B cell (primary cell): ENCODE results near the gene RCVRN. TPM values are rescaled to one million over a fixed set of nuclear protein-coding genes. Genes with fewer than 3 reads are reported as not detected.

Experiments used
- ATAC-seq: fragments of 200-7000 bp; cut with Tn5 transposase; one replicate; pipeline ENCODE4 v1.10.0; 2021; ENCODE audit warnings: low read depth, mild to moderate bottlenecking, moderate number of reproducible peaks, moderate library complexity
- CTCF ChIA-PET: fragments of 350-600 bp; sonication (Branson Sonifier 250); formaldehyde crosslinking; loops from one replicate; lab custom pipeline; 2021; ENCODE audit warnings: antibody characterized with exemption, inconsistent platforms; lab: Charles Lee
- POLR2A ChIA-PET: fragments of 350-600 bp; sonication (Branson Sonifier 250); formaldehyde crosslinking; loops from one replicate; lab custom pipeline; 2021; ENCODE audit warnings: antibody characterized with exemption; lab: Charles Lee
- DNase-seq: peaks from one replicate; pipeline ENCODE4 v3.0.0; 2013
- H2AFZ ChIP-seq: 2 replicates; pipeline ENCODE4 v1.6.1; 2012; ENCODE audit warnings: mild to moderate bottlenecking, low read depth, low read length; ENCODE audit not compliant: insufficient read depth, poor library complexity, severe bottlenecking
- H3K27ac ChIP-seq, 2 donors: 1 replicate in 1 of 2; 2 replicates in 1 of 2; pipeline ENCODE4 v1.5.1; 2012 to 2013; ENCODE audit warnings: low read length in 2 of 2, mild to moderate bottlenecking in 2 of 2, moderate library complexity in 1 of 2
- H3K27me3 ChIP-seq, 4 experiments: fragments of 200-600 bp in 1 of 4; sonication (generic) in 1 of 4; replicated peaks in 1 of 4; 1 replicate in 2 of 4; 2 replicates in 2 of 4; pipeline versions ENCODE4 v1.6.1 to v1.7.0; 2013 to 2016; ENCODE audit warnings: low read length in 3 of 4, mild to moderate bottlenecking in 2 of 4, mixed read lengths in 1 of 4, moderate library complexity in 1 of 4; ENCODE audit not compliant: insufficient read depth in 4 of 4, control insufficient read depth in 3 of 4; ENCODE audit errors: control extremely low read depth in 1 of 4
- H3K36me3 ChIP-seq, 2 experiments: replicated peaks in 1 of 2; 1 replicate in 1 of 2; 2 replicates in 1 of 2; pipeline versions ENCODE4 v1.6.1 to v1.7.1; 2013; ENCODE audit warnings: low read length in 1 of 2; ENCODE audit not compliant: insufficient read depth in 2 of 2, control insufficient read depth in 1 of 2; ENCODE audit errors: control extremely low read depth in 1 of 2, extremely low read depth in 1 of 2
- H3K4me1 ChIP-seq, 2 donors: fragments of 200-600 bp in 1 of 2; sonication (generic) in 1 of 2; 1 replicate in 1 of 2; 2 replicates in 1 of 2; pipeline versions ENCODE4 v1.5.1 to v1.6.1; 2013 to 2017; ENCODE audit warnings: low read length in 2 of 2; ENCODE audit not compliant: control insufficient read depth in 2 of 2, insufficient read depth in 2 of 2
- H3K4me2 ChIP-seq: replicated peaks from 2 replicates; pipeline ENCODE3; 2012; ENCODE audit warnings: mild to moderate bottlenecking, low read depth, low read length; ENCODE audit not compliant: poor library complexity, severe bottlenecking
- H3K4me3 ChIP-seq, 5 experiments: fragments of 200-600 bp in 1 of 5; sonication (generic) in 1 of 5; 1 replicate in 3 of 5; 2 replicates in 2 of 5; pipeline versions ENCODE4 v1.5.1 to v1.7.0; 2011 to 2016; ENCODE audit warnings: low read length in 4 of 5, mild to moderate bottlenecking in 4 of 5, low read depth in 2 of 5, control low read depth in 1 of 5, moderate library complexity in 1 of 5; ENCODE audit not compliant: insufficient read depth in 1 of 5; ENCODE audit errors: control extremely low read depth in 1 of 5, extremely low read depth in 1 of 5
- H3K79me2 ChIP-seq: fragments of 200-600 bp; sonication (generic); one replicate; pipeline ENCODE4 v1.6.0; 2016; ENCODE audit warnings: low read length; ENCODE audit not compliant: control insufficient read depth, insufficient read depth
- H3K9ac ChIP-seq: fragments of 200-600 bp; sonication (generic); 2 replicates; pipeline ENCODE4 v1.6.1; 2017; ENCODE audit warnings: mild to moderate bottlenecking, low read length, moderate library complexity
- H3K9me3 ChIP-seq, 3 donors: one replicate each; pipeline versions ENCODE4 v1.6.1 to v1.7.1; 2013; ENCODE audit warnings: low read length in 2 of 3; ENCODE audit not compliant: control insufficient read depth in 2 of 3, insufficient read depth in 1 of 3; ENCODE audit errors: control extremely low read depth in 1 of 3
- H4K20me1 ChIP-seq: 2 replicates; pipeline ENCODE4 v1.6.0; 2012; ENCODE audit warnings: mild to moderate bottlenecking, low read length; ENCODE audit not compliant: insufficient read depth, control insufficient read depth, poor library complexity, severe bottlenecking
- H3K27ac Mint-ChIP-seq: one replicate; pipeline ENCODE4 v1.8.0; 2021; ENCODE audit warnings: mixed read lengths
- H3K27me3 Mint-ChIP-seq: one replicate; pipeline ENCODE4 v1.8.0; 2021; ENCODE audit warnings: mixed read lengths
- H3K4me1 Mint-ChIP-seq: one replicate; pipeline ENCODE4 v1.8.0; 2021; ENCODE audit warnings: mixed read lengths
- H3K4me3 Mint-ChIP-seq: one replicate; pipeline ENCODE4 v1.8.0; 2021; ENCODE audit warnings: mixed read lengths
- H3K9me3 Mint-ChIP-seq: one replicate; pipeline ENCODE4 v1.8.0; 2022; ENCODE audit warnings: mixed read lengths; ENCODE audit not compliant: insufficient read depth
- CTCF ChIP-seq: fragments of 200-600 bp; IDR thresholded peaks from one replicate; pipeline ENCODE4 v1.8.0; 2022; ENCODE audit warnings: antibody characterized with exemption, mild to moderate bottlenecking
- EZH2 ChIP-seq: IDR thresholded peaks from 2 replicates; pipeline ENCODE4 v1.6.1; 2012; ENCODE audit warnings: borderline replicate concordance, low read depth, mild to moderate bottlenecking, moderate library complexity, low read length; ENCODE audit not compliant: insufficient read depth, poor library complexity, severe bottlenecking
- WGBS: methylation state at CpG from one replicate; pipeline ENCODE4 v1.1.5; 2013; ENCODE audit warnings: missing lambda C conversion rate; ENCODE audit not compliant: insufficient coverage; 5-methylcytosine and 5-hydroxymethylcytosine counted together
- intact Hi-C: fragments of 100-400 bp; cut with micrococcal nuclease; formaldehyde crosslinking; loops from one replicate; pipeline ENCODE4 v1.10.0; 2022
- polyA plus RNA-seq: library from polyadenylated mRNA; depleted of rRNA; stranded (reverse); fragments of >200 nt; gene quantifications from 2 replicates; pipeline ENCODE4 v1.2.3, GENCODE V29; 2012
- total RNA-seq, 2 donors: library from RNA; stranded (reverse); fragments of 120-200 nt in 1 of 2; gene quantifications; 1 replicate in 1 of 2; 2 replicates in 1 of 2; pipeline versions ENCODE4 v1.2.3 to v1.2.4, GENCODE V29; 2013 to 2022

The RCVRN gene
- total and polyA plus RNA-seq, 2 donors (not counting 1 experiment from before 2014, with no cell fraction given), result 0.16 TPM; not detected in 1

GRCh38 chr17:9894231-9894630 lies 10.8 kb downstream of the RCVRN start:
- Mint-ChIP-seq H3K27me3 (peaks cover 22% of the 10 kb centered on the region), H3K4me3 (no peak overlapping the region), H3K27ac (no peak overlapping the region), H3K9me3 (no peaks in the 10 kb centered on the region), H3K4me1 (no peaks in the 10 kb centered on the region)
- Histone ChIP-seq H3K27ac (no peak overlapping the region), H3K9me3 (no peaks in the 10 kb centered on the region), H3K36me3 (no peaks in the 10 kb centered on the region), H3K79me2 (no peaks in the 10 kb centered on the region), H2AFZ (no peak overlapping the region), H3K9ac (no peak overlapping the region), H3K4me2 (no peak overlapping the region), H3K27me3 (peaks cover 0 to 3% (median 1%) of the 10 kb centered on the region in 4 experiments), H3K4me1 (no peaks in the 10 kb centered on the region), H3K4me3 (no peak overlapping the region), H4K20me1 (no peaks in the 10 kb centered on the region)
- TF ChIP-seq EZH2 (no peak), CTCF (no peak)
- CTCF ChIA-PET, result no interaction called here
- POLR2A ChIA-PET, result no interaction called here
- no peak for DNase-seq
- intact Hi-C loops, result no loop called here
- WGBS, result 100% methylated on average over 2 of the region's 3 CpGs
- ATAC-seq, result no peak

GRCh38 chr17:9893411-9894012 lies 11.6 kb downstream of the RCVRN start:
- Histone ChIP-seq H2AFZ (no peak overlapping the region), H3K27ac (no peak overlapping the region), H3K36me3 (no peaks in the 10 kb centered on the region), H4K20me1 (no peaks in the 10 kb centered on the region), H3K79me2 (no peaks in the 10 kb centered on the region), H3K9me3 (no peaks in the 10 kb centered on the region), H3K4me2 (no peak overlapping the region), H3K9ac (no peak overlapping the region), H3K4me3 (no peak overlapping the region), H3K4me1 (no peaks in the 10 kb centered on the region), H3K27me3 (peaks cover 0 to 3% (median 1%) of the 10 kb centered on the region in 4 experiments)
- intact Hi-C loops, result no loop called here
- no peak overlapping the region for H3K4me3 Mint-ChIP-seq
- ChIA-PET CTCF (no interaction called here), POLR2A (no interaction called here)
- ATAC-seq (no peak), DNase-seq (no peak)
- no peaks in the 10 kb centered on the region for H3K4me1 Mint-ChIP-seq
- no peaks in the 10 kb centered on the region for H3K9me3 Mint-ChIP-seq
- peaks cover 16% of the 10 kb centered on the region for H3K27me3 Mint-ChIP-seq
- TF ChIP-seq CTCF, result no peak
- TF ChIP-seq EZH2, result no peak
- no peak overlapping the region for H3K27ac Mint-ChIP-seq
- no CpG with 5 or more reads among the region's 3 CpGs for WGBS
